Measurements from ENCODE around the gene CYB561.

The CYB561 gene

GRCh38 chr17:63407741-63408330 is 38.3 kb downstream of the CYB561 start:
- DNase-seq (ENCODE audit: low read depth), result no peak

GRCh38 chr17:63406689-63407330 is 39.3 kb downstream of the CYB561 start:
- DNase-seq (ENCODE audit: low read depth), result peak; percentile 89

- DNase-seq (ENCODE audit: low read depth), result peak; percentile 91
These were observed 40.3 kb downstream of the CYB561 start for GRCh38 chr17:63405741-63406261.

- no peak for DNase-seq (ENCODE audit: low read depth)
These were observed 41.1 kb downstream of the CYB561 start for GRCh38 chr17:63405020-63405419.

GRCh38 chr17:63402431-63403212 is 43.5 kb downstream of the CYB561 start:
- peak; percentile 66 for DNase-seq (ENCODE audit: low read depth)

GRCh38 chr17:63399856-63400255 is 46.2 kb downstream of the CYB561 start:
- DNase-seq (ENCODE audit: low read depth), result no peak

GRCh38 chr17:63399316-63399715 is 46.8 kb downstream of the CYB561 start:
- DNase-seq (ENCODE audit: low read depth), result no peak

GRCh38 chr17:63398680-63399079 is 47.4 kb downstream of the CYB561 start:
- DNase-seq (ENCODE audit: low read depth), result no peak

GRCh38 chr17:63395075-63395805 is 50.9 kb downstream of the CYB561 start:
- DNase-seq (ENCODE audit: low read depth), result peak; percentile 41

- no peak for DNase-seq (ENCODE audit: low read depth)
These were observed 56.0 kb downstream of the CYB561 start for GRCh38 chr17:63390090-63390489.

- no peak for DNase-seq (ENCODE audit: low read depth)
These were observed 58.3 kb downstream of the CYB561 start for GRCh38 chr17:63387656-63388340.

- DNase-seq (ENCODE audit: low read depth), result peak; percentile 36
These were observed 63.3 kb downstream of the CYB561 start for GRCh38 chr17:63382826-63383225.
